Activated CD8-positive, alpha-beta memory T cell treated with anti-CD3 and anti-CD28 coated beads for 24 hours (primary cell): ENCODE measurements around the gene H2BK1.

Experiments
- DNase-seq: peaks from one replicate; pipeline ENCODE4 v3.0.0-alpha.2; 2020

H2BK1 gene

GRCh38 chr7:151198945-151199848 lies 11.1 kb downstream of the H2BK1 start:
- DNase-seq, result no peak

GRCh38 chr7:151197932-151198331 lies 12.4 kb downstream of the H2BK1 start:
- no peak for DNase-seq

DNA sequence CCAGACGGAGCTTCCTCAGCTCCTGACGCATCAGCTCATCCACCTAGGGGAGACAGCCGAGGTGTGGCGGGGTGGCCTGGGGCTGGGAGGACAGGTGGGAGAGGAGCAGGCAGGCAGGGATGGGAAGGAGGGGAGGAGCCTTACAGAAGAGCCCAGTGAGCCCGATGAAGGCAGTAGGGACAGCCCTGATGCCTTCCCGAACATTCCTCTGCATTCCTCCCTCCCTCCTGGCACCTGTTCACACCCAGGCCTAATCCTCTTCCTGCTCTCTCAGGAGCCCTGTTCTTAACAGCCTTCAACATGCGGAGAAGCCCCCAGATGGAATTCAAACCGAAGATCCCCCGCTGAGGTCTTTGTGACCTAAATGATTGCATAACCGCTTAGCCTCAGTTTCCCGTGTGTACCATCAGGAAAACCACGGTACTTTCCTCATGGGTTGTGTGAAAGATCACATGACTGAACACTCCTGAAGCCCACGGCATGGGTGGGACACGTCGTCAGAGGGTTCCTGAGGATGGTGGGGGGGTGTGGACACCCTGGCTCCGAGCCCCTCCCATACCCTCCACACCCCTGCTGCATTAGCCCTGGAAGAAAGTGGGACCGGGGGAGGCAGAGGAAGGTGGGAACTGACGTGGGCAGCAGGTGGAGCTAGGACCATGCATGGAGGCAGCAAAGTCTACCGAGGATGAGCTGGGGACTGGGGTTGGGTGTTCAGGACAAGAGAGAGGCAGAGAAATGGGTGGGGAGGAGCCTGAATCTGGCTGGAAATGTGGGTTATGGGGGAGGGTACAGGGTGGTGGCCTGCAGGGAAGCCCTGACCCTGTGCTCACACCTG lies 14.5 kb downstream of the H2BK1 start:
- no peak for DNase-seq

DNA sequence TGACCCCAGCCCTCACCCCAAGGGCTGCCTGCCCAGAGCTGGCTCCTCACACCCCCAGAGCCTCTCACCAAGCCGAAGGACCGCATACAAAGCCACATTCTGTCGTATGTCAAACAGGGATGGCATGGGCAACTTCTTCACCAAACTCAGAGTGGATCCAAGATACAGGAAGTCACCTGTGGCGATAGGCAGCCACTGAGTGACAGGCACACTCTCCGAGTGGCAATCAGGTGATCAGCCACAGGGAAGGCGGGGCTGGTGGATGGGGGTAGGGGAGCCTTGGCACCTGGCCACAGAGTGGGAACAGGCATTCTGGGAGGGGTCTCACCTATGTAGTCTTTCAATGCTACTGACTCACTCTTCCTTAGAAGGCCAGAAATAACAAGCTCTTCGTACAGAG lies 16.1 kb downstream of the H2BK1 start:
- DNase-seq, result no peak

DNA sequence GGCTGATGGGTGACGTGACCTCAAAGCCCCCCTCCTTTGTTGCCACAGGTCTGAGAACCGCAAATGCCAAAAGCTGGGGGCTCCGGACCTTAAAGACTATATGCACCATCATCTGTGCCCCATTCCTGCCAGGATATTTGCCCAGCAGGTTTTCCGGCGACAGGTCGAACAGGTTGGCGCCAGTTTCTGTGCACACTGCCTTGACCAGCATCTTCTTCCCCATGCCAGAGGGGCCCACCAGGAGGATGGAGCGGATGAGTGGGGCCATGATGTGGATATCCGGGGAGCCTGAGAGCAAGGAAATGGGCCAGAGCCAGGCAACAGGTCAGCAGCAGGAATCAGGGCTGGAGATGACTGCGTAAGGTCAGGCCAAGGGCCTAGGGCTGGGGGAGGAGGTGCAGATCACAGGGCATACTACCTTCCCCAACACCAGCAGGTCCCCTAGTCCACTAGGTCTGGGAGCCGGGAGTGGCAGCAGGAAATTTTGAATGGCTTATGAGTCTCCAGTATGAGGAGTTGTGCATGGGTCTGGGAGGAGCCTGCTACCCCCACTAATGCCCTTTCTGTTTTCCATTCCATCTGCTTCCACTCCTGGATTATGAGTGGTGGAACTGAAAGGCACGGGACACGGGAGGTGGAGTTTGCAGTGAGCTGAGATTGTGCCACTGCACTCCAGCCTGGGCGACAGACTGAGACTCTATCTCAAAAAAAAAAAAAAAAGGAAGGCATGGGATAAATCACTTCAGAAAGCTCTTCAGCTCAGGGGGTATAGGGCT lies 16.9 kb downstream of the H2BK1 start:
- DNase-seq, result no peak

DNA sequence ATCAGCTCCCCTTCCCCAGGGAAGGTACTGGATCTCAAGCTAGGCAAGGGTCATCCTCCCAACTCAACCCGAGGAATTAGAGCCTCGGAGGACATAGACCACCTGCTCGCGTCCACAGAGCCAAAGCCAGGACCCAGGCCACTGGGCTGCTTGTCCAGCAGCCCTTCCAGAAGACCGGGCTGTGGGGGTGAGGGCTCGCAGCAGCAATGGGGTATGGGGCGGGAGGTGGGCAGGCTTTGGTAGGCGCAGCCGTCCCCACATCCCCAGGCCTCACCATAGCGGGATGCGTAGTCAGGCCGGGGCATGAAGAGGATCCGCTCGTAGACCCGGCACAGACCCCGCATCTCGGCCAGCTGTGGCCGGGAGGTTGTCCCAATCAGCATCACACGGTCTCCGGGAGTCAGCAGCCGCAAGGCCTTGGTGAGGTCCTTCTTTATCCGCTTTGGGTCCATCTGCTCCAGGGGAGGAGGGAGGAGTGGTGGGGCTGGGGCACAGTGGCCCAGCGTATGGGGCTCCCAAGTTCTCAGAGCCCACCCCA lies 18.2 kb downstream of the H2BK1 start:
- DNase-seq, result no peak

DNA sequence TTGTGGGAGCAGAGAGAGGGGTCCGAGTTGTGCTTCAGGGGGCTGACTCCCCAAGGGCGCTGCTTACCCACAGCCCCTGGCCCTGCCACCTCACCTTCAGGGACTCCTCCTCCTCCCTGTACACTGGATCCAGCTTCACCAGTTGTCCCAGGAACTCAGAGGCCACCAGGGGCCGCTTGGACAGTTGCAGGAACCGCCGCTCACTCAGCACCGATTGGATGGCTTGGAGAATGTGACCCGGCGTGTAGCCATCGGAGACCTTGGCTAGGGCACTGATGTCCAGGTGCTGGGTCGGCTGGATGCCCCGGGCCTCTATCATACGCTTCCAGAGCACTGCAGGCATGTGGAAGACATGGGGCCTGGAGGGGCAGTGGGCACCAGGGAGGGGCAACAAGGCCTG lies 18.7 kb downstream of the H2BK1 start:
- no peak for DNase-seq

GRCh38 chr7:151189038-151189437 lies 21.2 kb downstream of the H2BK1 start:
- DNase-seq, result no peak

GRCh38 chr7:151188252-151188542 lies 22.1 kb downstream of the H2BK1 start:
- DNase-seq, result no peak

DNA sequence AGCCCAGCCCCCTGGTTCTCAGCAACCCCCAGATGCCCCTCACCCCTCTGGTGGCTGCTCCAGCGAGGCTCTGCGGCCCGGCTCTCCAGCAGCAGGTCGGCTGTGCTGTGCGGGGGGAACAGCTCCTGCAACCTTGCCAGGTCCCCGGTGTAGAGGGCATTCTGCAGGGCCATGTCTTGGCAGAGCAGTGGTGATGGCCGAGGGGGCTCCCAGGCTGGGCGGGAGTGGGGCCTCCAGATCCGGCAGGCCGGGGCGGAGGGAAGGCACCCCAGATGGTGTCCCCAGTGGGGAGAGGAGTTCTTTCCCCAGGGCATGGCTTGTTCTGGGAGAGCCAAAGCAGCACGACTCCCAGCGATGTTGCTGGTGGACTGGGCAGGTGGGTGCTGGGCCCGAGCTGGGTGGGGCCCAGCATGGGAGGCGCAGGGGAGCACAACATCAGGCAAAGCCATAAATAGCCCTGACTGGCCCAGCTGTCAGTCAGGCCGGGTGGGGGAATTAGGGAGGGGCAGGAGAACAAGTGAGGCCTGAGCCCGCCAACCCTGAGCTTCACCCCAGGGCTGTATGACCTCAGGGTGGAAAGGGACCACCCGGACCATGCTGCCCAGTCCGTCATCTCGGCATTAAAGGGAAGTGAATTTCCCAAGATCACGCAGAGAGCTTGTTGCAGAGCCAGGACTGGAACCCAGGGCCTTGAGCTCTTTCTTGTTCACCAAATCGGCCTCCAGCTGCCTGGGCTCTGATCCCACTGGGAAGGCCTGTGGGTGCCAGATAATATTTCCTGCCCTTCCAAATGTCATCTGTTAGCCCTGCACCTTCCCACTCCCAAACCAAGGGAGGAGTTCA lies 22.7 kb downstream of the H2BK1 start:
- DNase-seq, result no peak

GRCh38 chr7:151186640-151187408 lies 23.5 kb downstream of the H2BK1 start, which contains the start of gene ASB10:
Gene ASB10 (minus strand): TSS chr7:151187250. CDS start chr7:151187130, 120 bp downstream.
- DNase-seq, result no peak

GRCh38 chr7:151185762-151186639 lies 24.3 kb downstream of the H2BK1 start:
- no peak for DNase-seq

- no peak for DNase-seq
These were observed 29.3 kb downstream of the H2BK1 start for GRCh38 chr7:151181011-151181431.

- DNase-seq, result no peak
These were observed 30.3 kb downstream of the H2BK1 start for GRCh38 chr7:151179946-151180345.

DNA sequence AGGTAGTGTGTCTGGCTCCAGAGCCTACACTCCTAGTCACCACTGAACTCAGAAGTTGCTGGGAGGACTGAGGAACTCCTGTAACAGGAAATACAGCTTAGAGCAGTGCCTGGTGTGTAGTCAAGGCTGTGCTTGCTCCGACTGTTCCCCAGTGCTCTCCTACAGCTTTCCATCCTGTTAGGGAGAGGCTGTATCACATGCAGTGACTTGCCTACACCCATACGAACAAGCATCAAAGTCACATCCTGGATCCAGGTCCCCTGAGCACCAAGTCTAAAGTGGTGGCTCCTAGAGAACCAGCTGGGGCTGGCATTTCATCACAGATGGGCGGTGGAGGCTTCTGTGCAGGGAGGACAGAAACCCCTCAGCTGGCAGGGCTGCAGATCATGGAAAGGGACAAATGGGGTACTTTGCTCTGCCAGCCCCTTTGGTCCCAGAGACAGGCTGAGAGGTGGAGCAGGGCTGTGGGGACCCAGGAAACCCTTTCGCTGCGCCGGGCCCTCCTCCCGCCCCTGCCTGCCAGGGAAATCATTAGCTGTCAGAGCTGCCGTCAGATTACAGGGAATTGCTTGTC lies 30.9 kb downstream of the H2BK1 start:
- DNase-seq, result no peak

- DNase-seq, result no peak
These were observed 31.5 kb downstream of the H2BK1 start for GRCh38 chr7:151178831-151179230.

DNA sequence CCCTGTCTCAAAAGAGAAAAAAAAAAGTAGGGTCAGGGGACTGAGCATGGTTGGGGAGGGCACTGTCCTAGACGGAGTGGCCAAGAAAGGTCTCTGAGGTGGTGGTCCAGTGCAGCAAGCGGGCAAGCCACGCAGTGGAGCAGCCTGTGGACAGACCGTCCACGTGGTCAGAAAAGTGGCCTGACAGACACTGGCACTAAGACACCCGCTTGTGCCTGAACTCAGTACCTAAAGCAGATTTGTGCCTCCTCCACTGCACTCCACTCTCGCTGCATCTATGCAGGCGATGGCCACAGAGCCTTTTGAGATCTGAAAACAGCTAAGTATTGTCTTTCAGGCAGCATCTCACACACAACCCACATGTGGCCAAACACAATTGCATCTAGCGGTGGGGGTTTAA lies 32.1 kb downstream of the H2BK1 start:
- peak; percentile 7 for DNase-seq

GRCh38 chr7:151177310-151177709 lies 33.0 kb downstream of the H2BK1 start:
- DNase-seq, result peak; percentile 19

DNA sequence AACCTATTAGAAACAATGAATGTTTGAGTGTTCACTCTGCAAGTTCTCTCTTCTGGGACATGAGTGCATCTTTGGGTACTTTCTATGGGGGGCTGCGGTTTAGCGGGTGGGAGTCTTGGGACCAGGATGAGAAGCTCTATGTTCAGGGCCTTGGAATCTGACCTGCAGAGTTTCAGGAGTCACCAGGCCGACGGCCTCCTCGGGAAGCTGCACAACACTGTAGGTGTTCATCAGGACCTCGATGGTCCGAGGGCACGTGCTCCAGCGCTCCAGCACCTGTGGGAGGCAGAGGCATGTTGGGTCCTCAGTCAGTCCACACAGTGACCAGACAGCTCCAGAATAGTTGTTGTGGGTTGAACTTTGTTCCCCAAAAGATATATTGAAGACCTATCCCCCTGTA lies 33.9 kb downstream of the H2BK1 start:
- no peak for DNase-seq

DNA sequence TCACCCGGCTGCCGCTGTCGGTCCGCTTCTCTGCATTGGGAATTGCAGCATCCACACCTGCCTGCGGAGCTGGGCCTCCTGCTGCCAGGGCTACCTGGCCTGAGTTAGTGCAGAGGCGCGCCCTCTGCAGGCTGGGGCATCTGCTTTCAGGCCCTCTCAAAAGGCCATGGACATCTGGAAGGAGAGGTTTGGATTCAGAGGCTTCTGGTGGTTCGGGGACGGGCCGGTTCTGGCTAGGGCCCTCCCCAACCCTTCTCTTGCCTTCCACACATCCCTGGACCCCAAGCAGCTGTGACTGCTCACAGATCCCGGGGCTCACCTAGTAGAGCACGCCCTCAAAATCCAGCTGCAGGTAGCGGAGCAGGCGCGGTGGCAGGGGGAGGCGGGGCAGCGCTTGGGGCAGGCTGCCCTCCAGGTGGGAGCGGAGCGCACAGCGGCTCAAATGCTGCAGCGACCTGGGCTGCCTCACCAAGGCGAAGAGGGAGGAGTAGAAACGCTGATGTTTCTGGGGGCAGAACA lies 34.4 kb downstream of the H2BK1 start:
- DNase-seq, result no peak
